H54 (cell line): ENCODE measurements around the gene DTWD2.

Experiments used
- DNase-seq: peaks from one replicate; pipeline ENCODE4 v3.0.0; 2011; ENCODE audit warnings: low spot score, mixed read lengths; ENCODE audit not compliant: insufficient read length
- FAIRE-seq: peaks from 3 replicates; lab custom pipeline; 2011; peaks lifted over from hg19 to GRCh38; lab: Jason Lieb, UNC
- POLR2A ChIP-seq: IDR thresholded peaks from 2 replicates; pipeline ENCODE4 v1.6.1; 2011; ENCODE audit warnings: low read depth, mild to moderate bottlenecking, low read length

Gene DTWD2

GRCh38 chr5:118832974-118833373, 155.4 kb downstream of the DTWD2 start:
- FAIRE-seq (no peak), DNase-seq (no peak)
- no peak for TF ChIP-seq POLR2A

GRCh38 chr5:118825226-118825625, 163.1 kb downstream of the DTWD2 start:
- FAIRE-seq (no peak), DNase-seq (no peak)
- TF ChIP-seq POLR2A: no peak

GRCh38 chr5:118818604-118819003, 169.7 kb downstream of the DTWD2 start:
- no peak for DNase-seq
- FAIRE-seq: no peak
- TF ChIP-seq POLR2A: no peak

GRCh38 chr5:118808441-118808840, 179.9 kb downstream of the DTWD2 start:
- TF ChIP-seq POLR2A: no peak
- DNase-seq: no peak
- FAIRE-seq: no peak

GRCh38 chr5:118806571-118806970, 181.8 kb downstream of the DTWD2 start:
- TF ChIP-seq POLR2A: no peak
- DNase-seq: no peak
- FAIRE-seq: no peak

GRCh38 chr5:118802335-118802734, 186.0 kb downstream of the DTWD2 start:
- no peak for FAIRE-seq
- no peak for TF ChIP-seq POLR2A
- no peak for DNase-seq

GRCh38 chr5:118796081-118796480, 192.3 kb downstream of the DTWD2 start:
- TF ChIP-seq POLR2A: no peak
- FAIRE-seq (no peak), DNase-seq (no peak)

GRCh38 chr5:118794281-118794680, 194.1 kb downstream of the DTWD2 start:
- no peak for TF ChIP-seq POLR2A
- no peak for FAIRE-seq
- no peak for DNase-seq

GRCh38 chr5:118793652-118794051, 194.7 kb downstream of the DTWD2 start:
- FAIRE-seq: no peak
- no peak for DNase-seq
- no peak for TF ChIP-seq POLR2A

- no peak for DNase-seq
- no peak for TF ChIP-seq POLR2A
- FAIRE-seq: no peak
These were observed 195.3 kb downstream of the DTWD2 start for GRCh38 chr5:118793091-118793490.

- TF ChIP-seq POLR2A: no peak
- DNase-seq (peak; percentile 32), FAIRE-seq (peak; percentile 87)
These were observed 196.2 kb downstream of the DTWD2 start for GRCh38 chr5:118791926-118792734.

GRCh38 chr5:118789366-118789765, 199.0 kb downstream of the DTWD2 start:
- DNase-seq (no peak), FAIRE-seq (no peak)
- no peak for TF ChIP-seq POLR2A

- TF ChIP-seq POLR2A: no peak
- FAIRE-seq: no peak
- DNase-seq: no peak
These were observed 200.0 kb downstream of the DTWD2 start for GRCh38 chr5:118788351-118788750.
